KBM-7 (cell line): ENCODE results near the gene DAAM2.

Source experiments
- DNase-seq: peaks from one replicate; pipeline ENCODE4 v3.0.0-alpha.2; 2015
- in situ Hi-C: fragments of 300-500 bp; cut with MboI; formaldehyde crosslinking; loops from 2 replicates; pipeline ENCODE4 v1.14.3; 2020; ENCODE audit warnings: low sequenced_read_pairs, low pct_unique_long_range_greater_than_20kb, mixed read lengths

DAAM2 gene

GRCh38 chr6:39899554-39900295, 107.5 kb downstream of the DAAM2 start:
- in situ Hi-C loops, result no loop called here
- no peak for DNase-seq

GRCh38 chr6:39901116-39901655, 109.0 kb downstream of the DAAM2 start:
- DNase-seq, result no peak
- in situ Hi-C loops, result no loop called here

- DNase-seq, result no peak
- in situ Hi-C loops, result no loop called here
Measured at GRCh38 chr6:39901670-39902069, 109.5 kb downstream of the DAAM2 start.

GRCh38 chr6:39902136-39902535, 110.0 kb downstream of the DAAM2 start:
- DNase-seq, result no peak
- in situ Hi-C loops, result no loop called here

- DNase-seq, result no peak
- in situ Hi-C loops, result no loop called here
Measured at GRCh38 chr6:39902786-39903465, 110.8 kb downstream of the DAAM2 start.

GRCh38 chr6:39903656-39904055, 111.5 kb downstream of the DAAM2 start:
- DNase-seq, result no peak
- in situ Hi-C loops, result no loop called here

GRCh38 chr6:39904946-39905639, 112.9 kb downstream of the DAAM2 start:
- DNase-seq, result no peak
- in situ Hi-C loops, result no loop called here

- in situ Hi-C loops, result no loop called here
- no peak for DNase-seq
Measured at GRCh38 chr6:39905640-39905975, 113.4 kb downstream of the DAAM2 start.

- DNase-seq, result no peak
- in situ Hi-C loops, result no loop called here
Measured at GRCh38 chr6:39906318-39906761, 114.2 kb downstream of the DAAM2 start.

- in situ Hi-C loops, result no loop called here
- no peak for DNase-seq
Measured at GRCh38 chr6:39907871-39908575, 115.8 kb downstream of the DAAM2 start.

GRCh38 chr6:39908838-39909583, 116.8 kb downstream of the DAAM2 start:
- no peak for DNase-seq
- in situ Hi-C loops, result no loop called here

GRCh38 chr6:39909701-39910100, 117.5 kb downstream of the DAAM2 start:
- no peak for DNase-seq
- in situ Hi-C loops, result no loop called here

GRCh38 chr6:39910164-39910563, 118.0 kb downstream of the DAAM2 start:
- in situ Hi-C loops, result no loop called here

GRCh38 chr6:39910744-39911143, 118.6 kb downstream of the DAAM2 start:
- DNase-seq, result no peak
- in situ Hi-C loops, result no loop called here

More at GRCh38 chr6:39910164-39910563, 118.0 kb downstream of the DAAM2 start:
- DNase-seq, result no peak

GRCh38 chr6:39911513-39912125, 119.4 kb downstream of the DAAM2 start:
- in situ Hi-C loops, result no loop called here
- DNase-seq, result no peak

GRCh38 chr6:39912446-39912845, 120.3 kb downstream of the DAAM2 start:
- no peak for DNase-seq
- in situ Hi-C loops, result no loop called here

GRCh38 chr6:39913391-39913916, 121.3 kb downstream of the DAAM2 start:
- no peak for DNase-seq
- in situ Hi-C loops, result no loop called here

GRCh38 chr6:39914239-39914638, 122.1 kb downstream of the DAAM2 start:
- no peak for DNase-seq
- in situ Hi-C loops, result no loop called here
